Uterus (tissue), 4 donors: Measurements from ENCODE around the gene GIMAP8. TPM values are rescaled to one million over a fixed set of nuclear protein-coding genes. Genes with fewer than 3 reads are reported as not detected.
"Not testable (repeated sequence)": the region's sequence is repeated elsewhere in the genome, so short reads cannot be mapped to it uniquely, and the experiment has no call there.

Source experiments
- DNase-seq, 2 donors: peaks; one replicate each; pipeline ENCODE4 v3.0.0-alpha.2; 2019 to 2020
- H3K27ac ChIP-seq, 2 donors: fragments of 200-600 bp; sonication (generic); 1 replicate in 1 of 2; 2 replicates in 1 of 2; pipeline ENCODE4 v1.5.1; 2016 to 2018
- H3K27me3 ChIP-seq, 2 donors: fragments of 200-600 bp; sonication (generic); one replicate each; pipeline ENCODE4 v1.5.1; 2018 to 2019; ENCODE audit warnings: control low read depth in 1 of 2
- H3K36me3 ChIP-seq, 2 donors: fragments of 200-600 bp; sonication (generic); one replicate each; pipeline ENCODE4 v1.5.1; 2019; ENCODE audit warnings: control low read depth in 1 of 2
- H3K4me1 ChIP-seq, 2 donors: fragments of 200-600 bp; sonication (generic); one replicate each; pipeline ENCODE4 v1.5.1; 2018 to 2019; ENCODE audit warnings: control low read depth in 1 of 2
- H3K4me3 ChIP-seq, 2 donors: fragments of 200-600 bp; sonication (generic); 1 replicate in 1 of 2; 2 replicates in 1 of 2; pipeline ENCODE4 v1.5.1; 2018 to 2019; ENCODE audit warnings: mild to moderate bottlenecking in 1 of 2
- H3K9me3 ChIP-seq, 2 donors: fragments of 200-600 bp; sonication (generic); one replicate each; pipeline ENCODE4 v1.5.1; 2019; ENCODE audit warnings: control low read depth in 1 of 2
- CTCF ChIP-seq, 4 experiments: fragments of 200-600 bp in 2 of 4; fragments of 450-650 bp in 2 of 4; sonication (generic) in 2 of 4; IDR thresholded peaks; one replicate each; pipeline ENCODE4 v1.5.1; 2016 to 2019; ENCODE audit warnings: antibody characterized with exemption in 4 of 4, mild to moderate bottlenecking in 2 of 4, moderate library complexity in 1 of 4
- POLR2A ChIP-seq, 2 donors: fragments of 450-650 bp; IDR thresholded peaks; one replicate each; pipeline ENCODE4 v1.6.1; 2016; ENCODE audit warnings: antibody characterized with exemption in 2 of 2, mild to moderate bottlenecking in 1 of 2, moderate library complexity in 1 of 2
- intact Hi-C: fragments of 100-400 bp; cut with DNase I; formaldehyde crosslinking; loops from one replicate; pipeline ENCODE4 v1.15.1; 2023; ENCODE audit warnings: low total_unique reads
- total RNA-seq, 4 donors: library from RNA; depleted of rRNA in 3 of 4; stranded (reverse); fragments of >200 nt in 3 of 4; gene quantifications; one replicate each; pipeline versions ENCODE4 v1.1.0 to v1.2.4, GENCODE V29; 2014 to 2023
- donor health status: DM: yes; HTN: yes; CAD: no.

The GIMAP8 gene
- total RNA-seq, 4 donors from 2014 or later, result 16.7 to 47.7 (median 25.6) TPM

GRCh38 chr7:150449206-150449952 lies 1.1 kb upstream of the GIMAP8 start:
- Histone ChIP-seq H3K36me3 (no peaks in the 10 kb centered on the region), H3K4me3 (no peak overlapping the region), H3K27ac (peak overlapping the region; percentile 65 to 72), H3K9me3 (no peaks in the 10 kb centered on the region), H3K27me3 (no peaks in the 10 kb centered on the region), H3K4me1 (no peaks in the 10 kb centered on the region)
- TF ChIP-seq POLR2A (IDR thresholded peaks at IDR 0.05) (no peak), CTCF (IDR thresholded peaks at IDR 0.05) (no peak)
- intact Hi-C loops, result no loop called here
- no peak for DNase-seq

GRCh38 chr7:150451097-150451793 lies 815 bp downstream of the GIMAP8 start:
- Histone ChIP-seq H3K9me3 (no peaks in the 10 kb centered on the region), H3K27ac (peak overlapping the region; percentile 65 to 72), H3K36me3 (no peaks in the 10 kb centered on the region), H3K4me3 (peak overlapping the region; percentile 20 to 36), H3K4me1 (no peaks in the 10 kb centered on the region), H3K27me3 (no peaks in the 10 kb centered on the region)
- TF ChIP-seq CTCF (IDR thresholded peaks at IDR 0.05) (no peak), POLR2A (IDR thresholded peaks at IDR 0.05) (no peak)
- intact Hi-C loops, result no loop called here
- peak in 1 of 2 donors; percentile 39 for DNase-seq

GRCh38 chr7:150451833-150452461 lies 1.5 kb downstream of the GIMAP8 start:
- no peaks in the 10 kb centered on the region for H3K27me3 ChIP-seq
- intact Hi-C loops, result no loop called here
- no peaks in the 10 kb centered on the region for H3K9me3 ChIP-seq
- H3K27ac ChIP-seq, result peak overlapping the region; percentile 65 to 72
- H3K4me1 ChIP-seq, result no peaks in the 10 kb centered on the region
- TF ChIP-seq CTCF (IDR thresholded peaks at IDR 0.05), result no peak
- no peak for TF ChIP-seq POLR2A (IDR thresholded peaks at IDR 0.05)
- H3K36me3 ChIP-seq, result no peaks in the 10 kb centered on the region
- H3K4me3 ChIP-seq, result peak overlapping the region; percentile 20 to 36
- no peak for DNase-seq

GRCh38 chr7:150453181-150453580 lies 2.8 kb downstream of the GIMAP8 start:
- H3K4me1 ChIP-seq, result no peaks in the 10 kb centered on the region
- H3K9me3 ChIP-seq, result no peaks in the 10 kb centered on the region
- no peak overlapping the region for H3K4me3 ChIP-seq
- peak overlapping the region in 1 of 2 donors; percentile 56 for H3K27ac ChIP-seq
- no peak for DNase-seq
- H3K27me3 ChIP-seq, result no peaks in the 10 kb centered on the region
- no peak for TF ChIP-seq POLR2A (IDR thresholded peaks at IDR 0.05)
- no peak for TF ChIP-seq CTCF (IDR thresholded peaks at IDR 0.05)
- no peaks in the 10 kb centered on the region for H3K36me3 ChIP-seq
- intact Hi-C loops, result no loop called here

- no peaks in the 10 kb centered on the region for H3K4me1 ChIP-seq
- H3K36me3 ChIP-seq, result no peaks in the 10 kb centered on the region
These were observed 3.5 kb downstream of the GIMAP8 start for GRCh38 chr7:150453892-150454291.

DNA sequence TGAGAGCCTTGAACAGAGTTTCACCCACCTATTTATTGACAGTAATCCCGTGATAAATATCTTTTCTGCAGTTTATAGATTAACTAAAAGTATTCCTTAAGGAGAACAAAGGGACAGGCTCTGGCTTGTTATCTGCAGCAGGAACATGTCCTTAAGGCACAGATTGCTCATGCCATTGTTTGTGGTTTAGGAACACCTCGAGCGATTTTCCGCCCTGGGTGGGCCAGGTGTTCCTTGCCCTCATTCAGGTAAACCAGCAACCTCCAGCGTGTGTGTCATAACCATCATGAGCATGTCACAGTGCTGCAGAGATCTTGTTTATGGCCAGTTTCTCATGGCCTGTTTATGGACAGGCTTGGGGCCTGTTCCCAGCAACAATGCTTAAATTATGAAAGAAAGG lies 6.6 kb downstream of the GIMAP8 start:
- H3K9me3 ChIP-seq, DNase-seq, H3K27me3 ChIP-seq, H3K27ac ChIP-seq, intact Hi-C loops, H3K4me1 ChIP-seq, H3K4me3 ChIP-seq, H3K36me3 ChIP-seq: not testable (repeated sequence)

More at GRCh38 chr7:150453892-150454291, 3.5 kb downstream of the GIMAP8 start:
- H3K27me3 ChIP-seq, result no peaks in the 10 kb centered on the region
- peak overlapping the region in 1 of 2 donors; percentile 56 for H3K27ac ChIP-seq
- H3K9me3 ChIP-seq, result no peaks in the 10 kb centered on the region
- no peak for TF ChIP-seq POLR2A (IDR thresholded peaks at IDR 0.05)
- TF ChIP-seq CTCF (IDR thresholded peaks at IDR 0.05), result no peak
- intact Hi-C loops, result no loop called here
- no peak for DNase-seq
- no peak overlapping the region for H3K4me3 ChIP-seq
